NCI-H1417 (cell line): ENCODE data around the gene MYO15B.
"Not testable (repeated sequence)": the region's sequence is repeated elsewhere in the genome, so short reads cannot be mapped to it uniquely, and the experiment has no call there.

Experiments
- DNase-seq, 3 experiments: peaks; one replicate each; lab custom pipeline; 2025; lab: John Stamatoyannopoulos, UW

Gene MYO15B

GRCh38 chr17:75575728-75576127 is 11.9 kb upstream of the MYO15B start:
- no peak for DNase-seq

GRCh38 chr17:75576661-75577060 is 10.9 kb upstream of the MYO15B start:
- DNase-seq = no peak

- not testable (repeated sequence) for DNase-seq
Measured at GRCh38 chr17:75581121-75581725, 6.4 kb upstream of the MYO15B start.

GRCh38 chr17:75583197-75583596 is 4.4 kb upstream of the MYO15B start:
- not testable (repeated sequence) for DNase-seq

GRCh38 chr17:75584849-75585175 is 2.8 kb upstream of the MYO15B start:
- no peak for DNase-seq

- peak in 1 of 3 experiments; percentile 77 for DNase-seq
Measured at GRCh38 chr17:75588596-75589011, 1.0 kb downstream of the MYO15B start.

- DNase-seq = peak; percentile 90 to 93 (median 91)
Measured at GRCh38 chr17:75589012-75589918, 1.7 kb downstream of the MYO15B start.

GRCh38 chr17:75589919-75590303 is 2.3 kb downstream of the MYO15B start:
- no peak for DNase-seq

GRCh38 chr17:75590314-75590761 is 2.7 kb downstream of the MYO15B start:
- DNase-seq = no peak

- no peak for DNase-seq
Measured at GRCh38 chr17:75590849-75591721, 3.5 kb downstream of the MYO15B start.

- no peak for DNase-seq
Measured at GRCh38 chr17:75591722-75592302, 4.2 kb downstream of the MYO15B start.

GRCh38 chr17:75592348-75593020 is 4.9 kb downstream of the MYO15B start:
- DNase-seq = no peak

GRCh38 chr17:75593430-75593829 is 5.8 kb downstream of the MYO15B start:
- DNase-seq = not testable (repeated sequence)

- peak in 1 of 3 experiments; percentile 8 for DNase-seq
Measured at GRCh38 chr17:75594499-75595283, 7.1 kb downstream of the MYO15B start.

- DNase-seq = no peak
Measured at GRCh38 chr17:75595284-75595919, 7.8 kb downstream of the MYO15B start.

- no peak for DNase-seq
Measured at GRCh38 chr17:75595920-75596313, 8.3 kb downstream of the MYO15B start.

- no peak for DNase-seq
Measured at GRCh38 chr17:75596320-75597087, 8.9 kb downstream of the MYO15B start.

- DNase-seq = peak in 1 of 3 experiments; percentile 36
Measured at GRCh38 chr17:75601057-75601987, 13.7 kb downstream of the MYO15B start.
